AG09319 (cell line): ENCODE measurements around the gene KRTAP10-9.

Source experiments
- DNase-seq: peaks from one replicate; pipeline ENCODE4 v3.0.0-alpha.2; 2010; ENCODE audit warnings: low read depth; ENCODE audit errors: extremely low read depth
- CTCF ChIP-seq: IDR thresholded peaks from 2 replicates; pipeline ENCODE4 v1.5.1; 2011; ENCODE audit warnings: low read depth, mild to moderate bottlenecking, inconsistent platforms, low read length, moderate library complexity

The KRTAP10-9 gene

GRCh38 chr21:44614161-44614631 lies 12.7 kb upstream of the KRTAP10-9 start:
- no peak for DNase-seq
- no peak for TF ChIP-seq CTCF

GRCh38 chr21:44614961-44615391 lies 11.9 kb upstream of the KRTAP10-9 start:
- DNase-seq = no peak
- TF ChIP-seq CTCF = no peak

GRCh38 chr21:44615466-44615865 lies 11.4 kb upstream of the KRTAP10-9 start:
- no peak for TF ChIP-seq CTCF

GRCh38 chr21:44615911-44616590 lies 10.8 kb upstream of the KRTAP10-9 start:
- DNase-seq = no peak
- no peak for TF ChIP-seq CTCF

More at GRCh38 chr21:44615466-44615865, 11.4 kb upstream of the KRTAP10-9 start:
- no peak for DNase-seq

- no peak for TF ChIP-seq CTCF
- DNase-seq = no peak
These were observed 10.3 kb upstream of the KRTAP10-9 start for GRCh38 chr21:44616591-44616926.

GRCh38 chr21:44617071-44617501 lies 9.8 kb upstream of the KRTAP10-9 start:
- TF ChIP-seq CTCF = no peak
- DNase-seq = no peak

GRCh38 chr21:44618504-44618903 lies 8.4 kb upstream of the KRTAP10-9 start:
- TF ChIP-seq CTCF = no peak
- DNase-seq = no peak
